Measurements from ENCODE around the gene SERPINB1. TPM values are rescaled to one million over a fixed set of nuclear protein-coding genes. Genes with fewer than 3 reads are reported as not detected.

Gene SERPINB1
- total and polyA plus RNA-seq, 10 donors, result 54.9 to 194 (median 98.0) TPM

GRCh38 chr6:2852514-2852855 lies 10.8 kb upstream of the SERPINB1 start:
- 73 to 82% (median 81%) methylated on average over 5 to 6 of the region's 6 CpGs for WGBS, 5 donors
- intact Hi-C loops (cut with DNase I; ENCODE audit: low total_unique reads), result loop anchor here (10.0 kb wide), 1 partner anchor 62 kb away; no protein-coding TSS in a partner anchor
- Histone ChIP-seq H3K36me3 (no peaks in the 10 kb centered on the region), H3K9me3 (no peaks in the 10 kb centered on the region), H3K27ac (peak overlapping the region in 1 of 8 donors; percentile 93), H3K4me1 (peaks cover 26 to 99% (median 65%) of the 10 kb centered on the region in 6 donors), H3K27me3 (replicated peaks in 1 of 7) (no peaks in the 10 kb centered on the region), H3K4me3 (no peak overlapping the region)
- TF ChIP-seq POLR2A (IDR thresholded peaks at IDR 0.05), result no peak
- no peak for TF ChIP-seq POLR2AphosphoS5 (IDR thresholded peaks at IDR 0.05)
- TF ChIP-seq CTCF (IDR thresholded peaks at IDR 0.05 in 8 of 11, conservative IDR thresholded peaks at IDR 0.05 in 3 of 11), result no peak
- no peak for DNase-seq

- peak overlapping the region in 4 of 8 donors; percentile 41 to 93 (median 60) for H3K27ac ChIP-seq
Measured at GRCh38 chr6:2851727-2852513, 10.3 kb upstream of the SERPINB1 start.

GRCh38 chr6:2850538-2851113 lies 9.0 kb upstream of the SERPINB1 start:
- Histone ChIP-seq H3K4me1 (peaks cover 24 to 97% (median 60%) of the 10 kb centered on the region in 6 donors), H3K4me3 (no peak overlapping the region), H3K27me3 (replicated peaks in 1 of 7) (no peaks in the 10 kb centered on the region), H3K36me3 (no peaks in the 10 kb centered on the region), H3K27ac (peak overlapping the region in 7 of 8 donors; percentile 36 to 93 (median 55)), H3K9me3 (no peaks in the 10 kb centered on the region)
- intact Hi-C loops (cut with DNase I; ENCODE audit: low total_unique reads), result loop anchor here (10.0 kb wide), 1 partner anchor 64 kb away; no protein-coding TSS in a partner anchor
- 53 to 74% (median 65%) methylated on average over 5 of the region's 5 CpGs for WGBS, 5 donors
- no peak for TF ChIP-seq CTCF (IDR thresholded peaks at IDR 0.05 in 8 of 11, conservative IDR thresholded peaks at IDR 0.05 in 3 of 11)
- no peak for TF ChIP-seq POLR2A (IDR thresholded peaks at IDR 0.05)
- TF ChIP-seq POLR2AphosphoS5 (IDR thresholded peaks at IDR 0.05), result no peak
- DNase-seq, result no peak

More at GRCh38 chr6:2851727-2852513, 10.3 kb upstream of the SERPINB1 start:
- intact Hi-C loops (cut with DNase I; ENCODE audit: low total_unique reads), result loop anchor here (10.0 kb wide), 1 partner anchor 63 kb away; no protein-coding TSS in a partner anchor
- no peak overlapping the region for H3K4me3 ChIP-seq
- H3K36me3 ChIP-seq, result no peaks in the 10 kb centered on the region
- TF ChIP-seq POLR2AphosphoS5 (IDR thresholded peaks at IDR 0.05) (no peak), CTCF (IDR thresholded peaks at IDR 0.05 in 8 of 11, conservative IDR thresholded peaks at IDR 0.05 in 3 of 11) (no peak), POLR2A (IDR thresholded peaks at IDR 0.05) (no peak)
- H3K27me3 ChIP-seq (replicated peaks in 1 of 7), result no peaks in the 10 kb centered on the region
- DNase-seq, result no peak
- H3K4me1 ChIP-seq, result peaks cover 21 to 97% (median 61%) of the 10 kb centered on the region in 6 donors
- 91 to 97% (median 96%) methylated on average over 11 to 17 of the region's 17 CpGs for WGBS, 5 donors
- no peaks in the 10 kb centered on the region for H3K9me3 ChIP-seq

- H3K27me3 ChIP-seq (replicated peaks in 1 of 7), result no peaks in the 10 kb centered on the region
- H3K4me3 ChIP-seq, result no peak overlapping the region
- DNase-seq, result peak; percentile 86
- H3K36me3 ChIP-seq, result no peaks in the 10 kb centered on the region
- peak overlapping the region in 6 of 8 donors; percentile 6 to 78 (median 56) for H3K27ac ChIP-seq
- TF ChIP-seq CTCF (IDR thresholded peaks at IDR 0.05 in 8 of 11, conservative IDR thresholded peaks at IDR 0.05 in 3 of 11) (no peak), POLR2A (IDR thresholded peaks at IDR 0.05) (no peak), POLR2AphosphoS5 (IDR thresholded peaks at IDR 0.05) (peak in 2 of 3 donors; percentile 50 to 56)
- 43 to 65% (median 61%) methylated on average over 8 to 10 of the region's 10 CpGs for WGBS, 5 donors
- no peaks in the 10 kb centered on the region for H3K9me3 ChIP-seq
- H3K4me1 ChIP-seq, result peaks cover 9 to 83% (median 46%) of the 10 kb centered on the region in 6 donors
- intact Hi-C loops (cut with DNase I; ENCODE audit: low total_unique reads), result loop anchor here (5.0 to 10.0 kb wide), 3 partner anchors 54 to 208 kb away; no protein-coding TSS in a partner anchor
Measured at GRCh38 chr6:2848851-2849250, 7.2 kb upstream of the SERPINB1 start.
